KG1 (cell line): ENCODE measurements around the gene XAB2.
"Not testable (repeated sequence)": the region's sequence is repeated elsewhere in the genome, so short reads cannot be mapped to it uniquely, and the experiment has no call there.

Experiments used
- DNase-seq: peaks from one replicate; lab custom pipeline; 2025; lab: John Stamatoyannopoulos, UW

XAB2 gene

GRCh38 chr19:7648265-7649014 is 19.1 kb upstream of the XAB2 start:
- DNase-seq, result no peak

- DNase-seq, result no peak
Measured at GRCh38 chr19:7647156-7647555, 17.8 kb upstream of the XAB2 start.

- no peak for DNase-seq
Measured at GRCh38 chr19:7646426-7646700, 17.0 kb upstream of the XAB2 start.

GRCh38 chr19:7645656-7646425 is 16.5 kb upstream of the XAB2 start:
- no peak for DNase-seq

GRCh38 chr19:7645163-7645562 is 15.8 kb upstream of the XAB2 start:
- no peak for DNase-seq

- no peak for DNase-seq
Measured at GRCh38 chr19:7644550-7644877, 15.2 kb upstream of the XAB2 start.

- not testable (repeated sequence) for DNase-seq
Measured at GRCh38 chr19:7643629-7644549, 14.5 kb upstream of the XAB2 start.

GRCh38 chr19:7643031-7643415 is 13.7 kb upstream of the XAB2 start:
- no peak for DNase-seq

- DNase-seq, result no peak
Measured at GRCh38 chr19:7642295-7643030, 13.1 kb upstream of the XAB2 start.

- no peak for DNase-seq
Measured at GRCh38 chr19:7641290-7642276, 12.2 kb upstream of the XAB2 start.

GRCh38 chr19:7640803-7641202 is 11.5 kb upstream of the XAB2 start:
- DNase-seq, result no peak

- no peak for DNase-seq
Measured at GRCh38 chr19:7639863-7640348, 10.6 kb upstream of the XAB2 start.

- no peak for DNase-seq
Measured at GRCh38 chr19:7638802-7639465, 9.6 kb upstream of the XAB2 start.

GRCh38 chr19:7637374-7638256 is 8.3 kb upstream of the XAB2 start:
- no peak for DNase-seq

- peak; percentile 39 for DNase-seq
Measured at GRCh38 chr19:7636691-7637373, 7.5 kb upstream of the XAB2 start, which contains the start of gene STXBP2. Gene STXBP2 (plus strand): TSS chr19:7637110. CDS start chr19:7637150, 40 bp downstream.

GRCh38 chr19:7636317-7636690 is 7.0 kb upstream of the XAB2 start:
- DNase-seq, result no peak

- DNase-seq, result no peak
Measured at GRCh38 chr19:7635670-7636069, 6.3 kb upstream of the XAB2 start.

GRCh38 chr19:7633698-7634097 is 4.4 kb upstream of the XAB2 start, which contains the start of gene PCP2:
Gene PCP2 (minus strand): TSS chr19:7633719. CDS start chr19:7633457, 262 bp downstream.
- DNase-seq, result no peak
